ENCODE measurements around the gene IQCK.

IQCK gene

DNA sequence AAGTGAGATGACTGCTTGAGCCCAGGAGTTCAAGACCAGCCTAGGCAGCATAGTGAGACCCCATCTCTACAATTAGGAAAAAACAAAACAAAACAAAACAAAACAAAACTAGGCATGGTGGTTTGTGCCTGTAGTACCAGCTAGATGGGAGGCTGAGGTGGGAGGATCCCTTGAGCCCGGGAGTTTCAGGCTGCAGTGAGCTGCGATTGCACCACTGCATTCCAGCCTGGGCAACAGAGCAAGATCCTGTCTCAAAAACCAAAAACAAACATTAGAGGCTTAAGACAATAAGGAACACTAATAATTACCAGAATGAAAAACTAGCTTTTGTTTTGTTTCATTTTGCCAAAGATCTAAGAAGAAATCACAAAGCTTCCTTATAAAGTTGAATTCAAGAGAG is 97.3 kb downstream of the IQCK start (continued):
- TF ChIP-seq ZNF155 (tag by site-specific recombination; IDR thresholded peaks at IDR 0.05) (no peak), ZNF747 (tag by site-specific recombination; IDR thresholded peaks at IDR 0.05) (no peak)
- TF ChIP-seq, protein P1, sequence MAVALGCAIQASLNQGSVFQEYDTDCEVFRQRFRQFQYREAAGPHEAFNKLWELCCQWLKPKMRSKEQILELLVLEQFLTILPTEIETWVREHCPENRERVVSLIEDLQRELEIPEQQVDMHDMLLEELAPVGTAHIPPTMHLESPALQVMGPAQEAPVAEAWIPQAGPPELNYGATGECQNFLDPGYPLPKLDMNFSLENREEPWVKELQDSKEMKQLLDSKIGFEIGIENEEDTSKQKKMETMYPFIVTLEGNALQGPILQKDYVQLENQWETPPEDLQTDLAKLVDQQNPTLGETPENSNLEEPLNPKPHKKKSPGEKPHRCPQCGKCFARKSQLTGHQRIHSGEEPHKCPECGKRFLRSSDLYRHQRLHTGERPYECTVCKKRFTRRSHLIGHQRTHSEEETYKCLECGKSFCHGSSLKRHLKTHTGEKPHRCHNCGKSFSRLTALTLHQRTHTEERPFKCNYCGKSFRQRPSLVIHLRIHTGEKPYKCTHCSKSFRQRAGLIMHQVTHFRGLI (tag by site-specific recombination; IDR thresholded peaks at IDR 0.05): no peak

GRCh38 chr16:19817122-19817521 is 99.1 kb downstream of the IQCK start:
- Histone ChIP-seq H3K4me1 (ENCODE audit: control insufficient read depth, insufficient read depth, low read length) (no peaks in the 10 kb centered on the region), H3K9me3 (ENCODE audit: control insufficient read depth, insufficient read depth, low read depth, low read length) (no peaks in the 10 kb centered on the region), H3K27ac (ENCODE audit: extremely low read depth, low read depth, low read length) (no peak overlapping the region), H3K4me3 (ENCODE audit: low read depth, low read length) (no peak overlapping the region), H3K36me3 (ENCODE audit: control insufficient read depth in 2 of 2, insufficient read depth in 1 of 2, low read length in 2 of 2) (no peaks in the 10 kb centered on the region)
- ChIA-PET POLR2A (no interaction called here), CTCF (no interaction called here)
- TF ChIP-seq YY1 (tag by site-specific recombination; IDR thresholded peaks at IDR 0.05) (no peak), ZNF473 (tag by site-specific recombination; IDR thresholded peaks at IDR 0.05) (no peak), RBAK (tag by site-specific recombination; IDR thresholded peaks at IDR 0.05) (no peak), OVOL3 (tag by site-specific recombination; IDR thresholded peaks at IDR 0.05) (no peak), ZNF596 (tag by site-specific recombination; IDR thresholded peaks at IDR 0.05) (no peak)

- CTCF ChIA-PET: no interaction called here
- TF ChIP-seq ZNF423 (tag by site-specific recombination; IDR thresholded peaks at IDR 0.05) (no peak), ELK4 (IDR thresholded peaks at IDR 0.05; ENCODE audit: borderline replicate concordance, low read depth, low read length) (no peak), ZNF658 (tag by site-specific recombination; IDR thresholded peaks at IDR 0.05) (no peak), BCL11A (tag by site-specific recombination; IDR thresholded peaks at IDR 0.05; ENCODE audit: low read depth) (no peak)
- TF ChIP-seq, protein P2, sequence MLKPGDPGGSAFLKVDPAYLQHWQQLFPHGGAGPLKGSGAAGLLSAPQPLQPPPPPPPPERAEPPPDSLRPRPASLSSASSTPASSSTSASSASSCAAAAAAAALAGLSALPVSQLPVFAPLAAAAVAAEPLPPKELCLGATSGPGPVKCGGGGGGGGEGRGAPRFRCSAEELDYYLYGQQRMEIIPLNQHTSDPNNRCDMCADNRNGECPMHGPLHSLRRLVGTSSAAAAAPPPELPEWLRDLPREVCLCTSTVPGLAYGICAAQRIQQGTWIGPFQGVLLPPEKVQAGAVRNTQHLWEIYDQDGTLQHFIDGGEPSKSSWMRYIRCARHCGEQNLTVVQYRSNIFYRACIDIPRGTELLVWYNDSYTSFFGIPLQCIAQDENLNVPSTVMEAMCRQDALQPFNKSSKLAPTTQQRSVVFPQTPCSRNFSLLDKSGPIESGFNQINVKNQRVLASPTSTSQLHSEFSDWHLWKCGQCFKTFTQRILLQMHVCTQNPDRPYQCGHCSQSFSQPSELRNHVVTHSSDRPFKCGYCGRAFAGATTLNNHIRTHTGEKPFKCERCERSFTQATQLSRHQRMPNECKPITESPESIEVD (tag by site-specific recombination; IDR thresholded peaks at IDR 0.05): no peak
- TF ChIP-seq, protein P3, sequence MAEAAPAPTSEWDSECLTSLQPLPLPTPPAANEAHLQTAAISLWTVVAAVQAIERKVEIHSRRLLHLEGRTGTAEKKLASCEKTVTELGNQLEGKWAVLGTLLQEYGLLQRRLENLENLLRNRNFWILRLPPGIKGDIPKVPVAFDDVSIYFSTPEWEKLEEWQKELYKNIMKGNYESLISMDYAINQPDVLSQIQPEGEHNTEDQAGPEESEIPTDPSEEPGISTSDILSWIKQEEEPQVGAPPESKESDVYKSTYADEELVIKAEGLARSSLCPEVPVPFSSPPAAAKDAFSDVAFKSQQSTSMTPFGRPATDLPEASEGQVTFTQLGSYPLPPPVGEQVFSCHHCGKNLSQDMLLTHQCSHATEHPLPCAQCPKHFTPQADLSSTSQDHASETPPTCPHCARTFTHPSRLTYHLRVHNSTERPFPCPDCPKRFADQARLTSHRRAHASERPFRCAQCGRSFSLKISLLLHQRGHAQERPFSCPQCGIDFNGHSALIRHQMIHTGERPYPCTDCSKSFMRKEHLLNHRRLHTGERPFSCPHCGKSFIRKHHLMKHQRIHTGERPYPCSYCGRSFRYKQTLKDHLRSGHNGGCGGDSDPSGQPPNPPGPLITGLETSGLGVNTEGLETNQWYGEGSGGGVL (tag by site-specific recombination; IDR thresholded peaks at IDR 0.05): no peak
- TF ChIP-seq, protein P4, sequence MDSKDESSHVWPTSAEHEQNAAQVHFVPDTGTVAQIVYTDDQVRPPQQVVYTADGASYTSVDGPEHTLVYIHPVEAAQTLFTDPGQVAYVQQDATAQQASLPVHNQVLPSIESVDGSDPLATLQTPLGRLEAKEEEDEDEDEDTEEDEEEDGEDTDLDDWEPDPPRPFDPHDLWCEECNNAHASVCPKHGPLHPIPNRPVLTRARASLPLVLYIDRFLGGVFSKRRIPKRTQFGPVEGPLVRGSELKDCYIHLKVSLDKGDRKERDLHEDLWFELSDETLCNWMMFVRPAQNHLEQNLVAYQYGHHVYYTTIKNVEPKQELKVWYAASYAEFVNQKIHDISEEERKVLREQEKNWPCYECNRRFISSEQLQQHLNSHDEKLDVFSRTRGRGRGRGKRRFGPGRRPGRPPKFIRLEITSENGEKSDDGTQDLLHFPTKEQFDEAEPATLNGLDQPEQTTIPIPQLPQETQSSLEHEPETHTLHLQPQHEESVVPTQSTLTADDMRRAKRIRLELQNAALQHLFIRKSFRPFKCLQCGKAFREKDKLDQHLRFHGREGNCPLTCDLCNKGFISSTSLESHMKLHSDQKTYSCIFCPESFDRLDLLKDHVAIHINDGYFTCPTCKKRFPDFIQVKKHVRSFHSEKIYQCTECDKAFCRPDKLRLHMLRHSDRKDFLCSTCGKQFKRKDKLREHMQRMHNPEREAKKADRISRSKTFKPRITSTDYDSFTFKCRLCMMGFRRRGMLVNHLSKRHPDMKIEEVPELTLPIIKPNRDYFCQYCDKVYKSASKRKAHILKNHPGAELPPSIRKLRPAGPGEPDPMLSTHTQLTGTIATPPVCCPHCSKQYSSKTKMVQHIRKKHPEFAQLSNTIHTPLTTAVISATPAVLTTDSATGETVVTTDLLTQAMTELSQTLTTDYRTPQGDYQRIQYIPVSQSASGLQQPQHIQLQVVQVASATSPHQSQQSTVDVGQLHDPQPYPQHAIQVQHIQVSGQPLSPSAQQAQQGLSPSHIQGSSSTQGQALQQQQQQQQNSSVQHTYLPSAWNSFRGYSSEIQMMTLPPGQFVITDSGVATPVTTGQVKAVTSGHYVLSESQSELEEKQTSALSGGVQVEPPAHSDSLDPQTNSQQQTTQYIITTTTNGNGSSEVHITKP (tag by site-specific recombination; IDR thresholded peaks at IDR 0.05): no peak
- Histone ChIP-seq H3K4me3 (ENCODE audit: low read depth, low read length) (no peak overlapping the region), H3K36me3 (ENCODE audit: control insufficient read depth in 2 of 2, insufficient read depth in 1 of 2, low read length in 2 of 2) (no peaks in the 10 kb centered on the region), H3K27ac (ENCODE audit: extremely low read depth, low read depth, low read length) (no peak overlapping the region), H3K9me3 (ENCODE audit: control insufficient read depth, insufficient read depth, low read depth, low read length) (no peaks in the 10 kb centered on the region), H3K4me1 (ENCODE audit: control insufficient read depth, insufficient read depth, low read length) (no peaks in the 10 kb centered on the region)
- POLR2A ChIA-PET: no interaction called here
Observed at GRCh38 chr16:19817875-19818274, 99.8 kb downstream of the IQCK start.

Data from HEK293 (cell line).